GM19328 (cell line): Measurements from ENCODE around the gene ZG16.
"Not testable (repeated sequence)": the region's sequence is repeated elsewhere in the genome, so short reads cannot be mapped to it uniquely, and the experiment has no call there.

Source experiments
- ATAC-seq: cut with Tn5 transposase; IDR thresholded peaks from one replicate; pipeline ENCODE4 v1.9.1; 2021; ENCODE audit warnings: mild to moderate bottlenecking, moderate library complexity; ENCODE audit not compliant: unreplicated experiment

ZG16 gene

DNA sequence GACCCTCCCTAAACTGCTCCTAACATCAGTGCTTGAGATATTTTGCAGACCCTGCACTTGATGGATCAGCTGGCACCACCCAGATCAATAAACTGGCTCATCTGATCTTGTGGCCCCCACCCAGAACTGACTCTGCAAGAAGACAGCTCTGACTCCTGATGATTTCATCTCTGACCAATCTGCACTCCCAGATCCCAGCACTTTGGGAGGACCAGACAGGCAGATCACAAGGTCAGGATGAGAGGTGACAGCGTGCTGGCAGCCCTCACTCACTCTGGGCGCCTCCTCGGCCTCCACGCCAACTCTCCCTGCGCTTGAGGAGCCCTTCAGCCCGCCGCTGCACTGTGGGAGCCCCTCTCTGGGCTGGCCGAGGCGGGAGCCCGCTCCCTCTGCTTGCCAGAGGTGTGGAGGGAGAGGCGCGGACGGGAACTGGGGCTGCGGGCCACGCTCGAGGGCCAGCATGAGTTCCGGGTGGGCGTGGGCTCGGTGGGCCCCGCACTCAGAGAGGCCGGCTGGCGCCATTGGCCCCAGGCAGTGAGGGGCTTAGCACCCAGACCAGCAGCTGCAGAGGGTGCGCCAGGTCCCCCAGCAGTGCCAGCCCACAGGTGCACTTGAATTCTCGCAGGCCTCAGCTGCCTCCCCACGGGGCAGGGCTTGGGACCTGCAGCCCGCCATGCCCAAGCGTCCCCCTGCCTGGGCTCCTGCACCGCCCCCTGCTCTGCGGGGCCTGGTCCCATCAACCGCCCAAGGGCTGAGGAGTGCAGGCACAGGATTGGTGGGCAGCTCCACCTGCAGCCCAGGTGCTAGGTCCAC is 29.9 kb upstream of the ZG16 start:
- no peak for ATAC-seq

- ATAC-seq, result not testable (repeated sequence)
Observed at GRCh38 chr16:29748760-29749149, 29.3 kb upstream of the ZG16 start.

GRCh38 chr16:29753516-29753915 is 24.5 kb upstream of the ZG16 start:
- no peak for ATAC-seq

DNA sequence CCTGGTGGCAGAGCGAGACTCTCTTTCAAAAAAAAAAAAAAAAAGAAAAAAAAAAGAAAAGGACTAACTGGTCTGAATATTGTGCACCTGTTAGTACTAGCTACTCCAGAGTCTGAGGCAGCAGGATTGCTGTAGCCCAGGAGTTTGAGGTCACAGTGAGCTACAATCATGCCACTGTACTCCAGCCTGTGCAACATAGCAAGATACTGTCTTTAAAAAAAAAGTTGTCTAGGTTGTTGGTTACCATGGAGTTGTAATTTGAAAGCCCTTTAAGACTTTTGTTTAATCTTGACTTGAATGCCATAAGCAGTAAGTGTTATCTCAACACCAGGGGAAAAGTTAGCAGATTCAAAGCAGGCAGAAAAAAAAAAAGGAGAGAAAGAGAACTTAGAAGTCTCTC is 21.4 kb upstream of the ZG16 start:
- ATAC-seq, result no peak

GRCh38 chr16:29757086-29757485 is 21.0 kb upstream of the ZG16 start:
- ATAC-seq, result not testable (repeated sequence)

DNA sequence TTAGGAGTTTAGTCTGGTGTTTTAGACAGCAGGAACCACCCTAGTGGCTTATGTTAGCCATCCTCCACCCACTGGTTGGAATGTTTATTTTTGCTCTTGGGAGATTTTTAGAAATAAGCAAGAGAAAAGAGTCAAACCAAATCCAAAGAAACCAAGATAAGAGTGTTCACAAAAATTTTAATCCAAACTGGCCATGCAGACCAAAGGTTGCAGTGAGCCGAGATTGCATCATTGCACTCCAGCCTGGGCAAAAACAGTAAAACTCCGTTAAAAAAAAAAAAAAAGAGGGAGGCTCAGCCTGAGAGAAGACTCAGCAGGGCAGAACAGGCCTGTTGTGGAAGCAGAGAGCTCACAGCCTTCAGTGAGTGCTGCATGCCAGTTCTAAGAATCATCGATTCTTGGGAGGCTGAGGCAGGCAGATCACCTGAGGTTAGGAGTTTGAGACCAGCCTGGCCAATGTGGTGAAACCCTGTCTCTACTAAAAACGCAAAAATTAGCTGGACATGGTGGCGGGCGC is 20.0 kb upstream of the ZG16 start:
- no peak for ATAC-seq

- ATAC-seq, result no peak
Observed at GRCh38 chr16:29760567-29761279, 17.3 kb upstream of the ZG16 start.

GRCh38 chr16:29761280-29761651 is 16.8 kb upstream of the ZG16 start:
- not testable (repeated sequence) for ATAC-seq

DNA sequence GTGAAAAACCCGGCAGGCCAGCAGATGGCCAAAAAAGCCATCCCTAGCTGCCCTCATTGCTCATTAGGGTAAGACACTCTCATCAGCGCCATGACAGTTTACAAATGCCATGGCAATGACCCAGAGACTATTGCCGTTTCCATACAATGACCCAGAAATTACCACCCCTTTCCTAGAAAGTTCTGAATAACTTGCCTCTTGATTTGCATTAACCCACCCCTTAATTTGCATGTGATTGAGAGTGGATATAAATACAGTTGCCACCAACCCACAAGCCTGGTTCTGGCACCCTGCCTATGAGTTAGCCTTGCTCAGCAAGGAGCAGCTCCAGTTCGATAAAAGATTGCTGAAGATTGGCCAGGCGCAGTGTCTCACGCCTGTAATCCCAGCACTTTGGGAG is 16.2 kb upstream of the ZG16 start:
- ATAC-seq, result no peak

GRCh38 chr16:29763326-29763725 is 14.7 kb upstream of the ZG16 start:
- ATAC-seq, result no peak

DNA sequence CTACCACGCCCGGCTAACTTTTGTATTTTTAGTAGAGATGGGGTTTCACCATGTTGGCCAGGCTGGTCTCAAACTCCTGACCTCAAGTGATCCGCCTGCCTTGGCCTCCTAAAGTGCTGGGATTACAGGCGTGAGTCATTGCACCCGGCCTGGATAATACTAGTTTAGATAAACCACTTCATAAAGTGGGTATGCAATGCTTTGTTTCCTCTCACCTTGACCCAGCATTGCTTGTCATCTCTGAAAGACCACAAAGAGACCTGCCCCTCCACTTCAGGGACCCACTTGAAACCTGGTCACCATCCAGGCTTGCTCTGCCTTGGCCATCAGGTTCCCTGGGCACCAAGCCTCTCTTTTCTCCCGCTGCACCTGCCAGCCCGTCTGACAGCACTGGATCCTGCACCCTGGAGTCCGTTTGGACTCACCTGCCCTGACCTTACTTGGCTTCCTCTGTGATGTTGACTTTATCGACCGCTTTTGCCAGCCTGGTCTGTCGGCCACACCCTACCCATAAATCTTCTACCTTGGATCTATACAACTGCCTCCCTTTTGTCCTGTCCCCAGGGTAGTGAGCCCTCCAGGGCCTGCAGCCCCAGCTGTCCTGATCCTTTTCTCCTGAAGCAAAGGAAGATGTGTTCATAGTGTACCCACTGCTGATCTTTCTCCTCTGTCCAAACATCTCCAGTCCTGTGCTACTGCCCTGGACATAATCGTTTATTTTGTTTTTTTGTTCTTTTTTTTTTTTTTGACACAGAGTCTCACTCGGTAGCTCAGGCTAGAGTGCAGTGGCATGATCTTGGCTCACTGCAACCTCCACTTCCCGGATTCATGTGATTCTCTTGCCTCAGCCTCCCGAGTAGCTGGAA is 12.7 kb upstream of the ZG16 start:
- no peak for ATAC-seq

- no peak for ATAC-seq
Observed at GRCh38 chr16:29766571-29766970, 11.5 kb upstream of the ZG16 start.

GRCh38 chr16:29767062-29767461 is 11.0 kb upstream of the ZG16 start:
- ATAC-seq, result no peak

- no peak for ATAC-seq
Observed at GRCh38 chr16:29769507-29769906, 8.5 kb upstream of the ZG16 start.

DNA sequence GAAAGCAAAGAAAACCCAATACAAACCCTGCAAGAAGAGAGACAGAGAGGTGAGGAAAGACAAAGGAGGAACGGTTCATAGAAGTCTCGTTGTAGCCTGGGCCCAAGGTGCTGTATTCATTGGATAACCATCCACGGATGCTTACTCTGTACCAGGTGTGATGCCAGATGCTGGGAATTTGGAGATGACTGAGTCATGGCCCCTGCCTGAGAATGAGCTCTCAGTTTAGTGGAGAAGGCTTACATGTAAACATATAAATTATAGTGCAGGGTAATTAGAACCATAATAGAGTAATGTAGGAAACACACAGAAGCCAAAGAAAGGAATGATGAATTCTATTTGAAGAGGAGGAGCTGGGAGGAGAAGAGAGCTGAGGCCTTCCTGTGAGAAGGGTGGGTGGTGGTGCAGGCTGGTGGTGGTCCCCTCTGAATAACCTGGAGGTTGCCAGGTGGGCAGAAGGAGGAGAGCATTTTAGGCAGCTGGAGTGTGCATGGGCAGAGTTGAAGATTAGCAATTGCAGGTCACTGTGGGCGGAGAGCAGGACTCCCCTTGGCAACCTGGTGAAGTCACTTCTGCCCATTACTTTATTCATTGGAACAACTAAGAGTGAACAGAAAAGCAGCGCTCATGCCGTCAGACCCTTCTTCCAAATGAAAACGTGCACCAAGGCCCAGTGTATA is 7.7 kb upstream of the ZG16 start:
- no peak for ATAC-seq

DNA sequence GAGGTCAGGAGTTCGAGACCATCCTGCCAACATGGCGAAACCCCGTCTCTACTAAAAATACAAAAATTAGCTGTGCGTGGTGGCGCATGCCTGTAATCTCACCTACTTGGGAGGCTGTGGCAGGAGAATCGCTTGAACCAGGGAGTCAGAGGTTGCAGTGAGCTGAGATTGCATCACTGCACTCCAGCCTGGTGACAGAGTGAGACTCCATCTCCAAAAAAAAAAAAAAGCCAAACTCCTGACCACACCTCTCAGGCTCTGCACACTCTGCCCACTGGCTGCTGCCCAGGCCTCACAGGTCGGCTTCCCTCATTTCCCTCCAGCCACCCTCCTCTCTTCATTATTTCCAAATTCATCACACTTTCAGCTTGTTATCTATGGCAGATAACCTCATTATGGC is 5.7 kb upstream of the ZG16 start:
- not testable (repeated sequence) for ATAC-seq

- ATAC-seq, result no peak
Observed at GRCh38 chr16:29774730-29775129, 3.3 kb upstream of the ZG16 start.

DNA sequence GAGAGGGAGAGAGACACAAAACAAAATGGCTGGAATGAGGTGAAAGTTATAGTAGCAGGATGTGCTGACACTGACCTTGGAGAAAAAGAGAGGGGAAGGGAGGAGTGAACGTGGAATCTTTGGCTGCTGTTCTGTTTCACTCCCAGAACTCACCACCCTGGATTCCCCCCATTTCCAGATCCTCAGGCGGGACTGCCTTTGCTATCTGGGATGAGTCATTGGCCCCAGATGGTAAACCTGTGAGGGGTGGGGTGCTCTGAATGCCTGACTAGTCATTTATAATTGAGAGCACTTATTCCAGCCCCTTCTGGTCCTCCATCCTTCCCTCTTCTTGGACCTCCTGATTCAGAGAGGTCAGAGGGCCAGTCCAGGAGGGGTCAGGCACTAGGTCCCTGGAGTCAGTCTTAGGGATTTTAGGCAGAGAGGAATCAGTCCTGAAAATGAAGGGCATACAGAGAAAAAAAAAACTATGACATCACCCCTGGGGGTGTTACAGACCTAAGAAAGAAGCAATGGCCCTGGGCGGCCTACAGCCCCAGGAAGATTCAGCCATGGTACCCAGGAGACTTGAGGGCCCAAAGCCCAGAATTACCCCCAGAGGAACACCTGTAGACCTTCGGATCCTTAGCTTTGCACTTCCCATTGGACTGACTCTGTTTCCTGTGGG is 2.2 kb upstream of the ZG16 start:
- ATAC-seq, result no peak

DNA sequence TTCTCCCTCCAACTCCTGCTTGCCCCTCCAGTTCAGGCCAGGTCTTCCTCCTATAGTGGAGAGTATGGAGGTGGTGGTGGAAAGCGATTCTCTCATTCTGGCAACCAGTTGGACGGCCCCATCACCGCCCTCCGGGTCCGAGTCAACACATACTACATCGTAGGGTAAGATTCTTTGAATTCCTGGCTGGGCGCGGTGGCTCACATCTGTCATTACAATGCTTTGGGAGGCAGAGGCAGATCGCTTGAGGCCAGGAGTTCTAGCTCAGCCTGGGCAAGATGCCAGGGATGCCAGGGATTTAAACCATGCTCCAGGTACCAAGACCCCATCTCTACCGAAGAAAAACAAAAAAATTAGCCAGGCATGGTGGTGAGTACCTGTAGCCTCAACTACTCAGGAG is 1.4 kb downstream of the ZG16 start:
- no peak for ATAC-seq
